Adipocyte (in vitro differentiated cells): ENCODE data around the gene ANKRD18B.
"Not testable (repeated sequence)": the region's sequence is repeated elsewhere in the genome, so short reads cannot be mapped to it uniquely, and the experiment has no call there.

ENCODE experiments used
- DNase-seq: peaks from one replicate; pipeline ENCODE4 v3.0.0-alpha.2; 2015; ENCODE audit warnings: low read depth
- H3K27me3 ChIP-seq: replicated peaks from 2 replicates; pipeline ENCODE4 v1.7.0; 2013; ENCODE audit warnings: mild to moderate bottlenecking, low read length, moderate library complexity; ENCODE audit not compliant: control insufficient read depth, insufficient read depth
- H3K36me3 ChIP-seq: 2 replicates; pipeline ENCODE4 v1.7.0; 2013; ENCODE audit warnings: low read length, mild to moderate bottlenecking, moderate library complexity; ENCODE audit not compliant: control insufficient read depth, insufficient read depth, severe bottlenecking
- H3K4me1 ChIP-seq: 2 replicates; pipeline ENCODE4 v1.7.0; 2013; ENCODE audit warnings: mild to moderate bottlenecking, low read length, moderate library complexity; ENCODE audit not compliant: control insufficient read depth, insufficient read depth
- H3K4me3 ChIP-seq: 2 replicates; pipeline ENCODE4 v1.7.0; 2013; ENCODE audit warnings: mild to moderate bottlenecking, low read length, moderate library complexity
- H3K9ac ChIP-seq: 2 replicates; pipeline ENCODE4 v1.7.0; 2013; ENCODE audit warnings: mild to moderate bottlenecking, low read length, moderate library complexity
- H3K9me3 ChIP-seq: 2 replicates; pipeline ENCODE4 v1.7.0; 2013; ENCODE audit warnings: mild to moderate bottlenecking, low read length, moderate library complexity; ENCODE audit not compliant: control insufficient read depth

ANKRD18B gene

DNA sequence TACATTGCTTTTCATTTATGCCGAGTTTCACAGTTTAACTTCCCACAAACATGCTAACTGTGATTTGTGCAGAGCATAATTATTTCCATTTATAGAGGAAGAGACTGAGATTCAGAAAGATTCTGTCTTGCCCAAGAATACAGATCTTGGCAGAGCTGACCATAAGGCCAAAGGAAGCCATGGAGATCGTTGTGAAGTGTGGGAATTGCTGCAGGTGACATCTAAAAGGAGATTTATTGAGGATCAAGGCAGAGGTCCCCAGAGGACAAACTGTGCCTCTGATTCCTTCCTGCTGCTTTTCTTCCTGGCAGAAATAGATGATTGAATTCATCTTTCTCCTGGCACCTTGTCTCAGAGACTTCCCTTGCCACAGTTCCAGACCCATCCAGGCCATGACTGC, 88.4 kb downstream of the ANKRD18B start:
- not testable (repeated sequence) for H3K4me1 ChIP-seq, H3K4me3 ChIP-seq, H3K9ac ChIP-seq, H3K36me3 ChIP-seq, DNase-seq
- peaks cover 22% of the 10 kb centered on the region for H3K27me3 ChIP-seq
- peaks cover 15% of the 10 kb centered on the region for H3K9me3 ChIP-seq

DNA sequence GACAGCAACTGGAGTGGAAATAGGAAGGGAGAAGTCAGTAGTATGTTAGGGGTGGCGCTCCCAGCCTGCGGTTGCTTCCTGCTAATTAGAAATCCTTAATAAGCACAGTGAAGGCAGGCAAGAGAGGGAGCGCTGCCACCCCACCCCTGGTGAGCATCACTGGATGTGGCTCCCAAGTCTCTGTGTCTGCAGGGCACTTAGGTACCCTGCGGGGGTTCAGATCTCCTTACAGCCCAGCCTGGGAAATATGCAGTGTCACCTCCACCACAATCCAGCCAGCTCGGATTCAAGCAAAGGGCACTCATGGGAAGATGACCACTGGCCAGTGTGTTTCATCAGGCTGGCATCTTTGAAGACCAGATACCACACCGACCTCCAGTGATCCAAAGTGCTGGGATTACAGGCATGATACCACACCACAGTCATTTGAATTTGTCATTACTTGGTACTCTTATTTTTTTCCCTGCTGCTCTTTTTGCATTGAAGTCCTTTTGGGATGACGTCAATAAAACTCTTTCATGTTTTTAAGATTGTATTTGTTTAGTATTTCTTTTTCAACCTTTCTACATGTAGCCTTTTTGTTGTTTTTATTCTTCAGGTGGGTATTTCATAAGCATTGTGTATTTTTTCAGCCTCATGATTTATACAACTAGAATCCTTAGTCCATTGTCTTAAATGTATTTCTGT, 90.1 kb downstream of the ANKRD18B start:
- no peak for DNase-seq
- Histone ChIP-seq H3K36me3 (no peaks in the 10 kb centered on the region), H3K9ac (no peak overlapping the region), H3K4me3 (no peak overlapping the region), H3K9me3 (peaks cover 15% of the 10 kb centered on the region), H3K27me3 (peaks cover 22% of the 10 kb centered on the region), H3K4me1 (no peaks in the 10 kb centered on the region)

- H3K4me3 ChIP-seq, H3K36me3 ChIP-seq, H3K9ac ChIP-seq, DNase-seq, H3K9me3 ChIP-seq: not testable (repeated sequence)
- H3K27me3 ChIP-seq, result peaks cover 17% of the 10 kb centered on the region
- peaks cover 19% of the 10 kb centered on the region for H3K4me1 ChIP-seq
Measured at GRCh38 chr9:33618370-33618769, 94.3 kb downstream of the ANKRD18B start.

GRCh38 chr9:33619666-33620404, 95.8 kb downstream of the ANKRD18B start:
- no peaks in the 10 kb centered on the region for H3K36me3 ChIP-seq
- peak; percentile 96 for DNase-seq

GRCh38 chr9:33620738-33621439, 96.8 kb downstream of the ANKRD18B start:
- no peaks in the 10 kb centered on the region for H3K36me3 ChIP-seq
- no peaks in the 10 kb centered on the region for H3K9me3 ChIP-seq
- DNase-seq, result peak; percentile 86
- H3K4me1 ChIP-seq, result peaks cover 19% of the 10 kb centered on the region
- H3K9ac ChIP-seq, result peak overlapping the region; percentile 50
- peaks cover 3% of the 10 kb centered on the region for H3K27me3 ChIP-seq
- peak overlapping the region; percentile 35 for H3K4me3 ChIP-seq

More at GRCh38 chr9:33619666-33620404, 95.8 kb downstream of the ANKRD18B start:
- Histone ChIP-seq H3K9me3 (no peaks in the 10 kb centered on the region), H3K4me3 (no peak overlapping the region), H3K9ac (no peak overlapping the region), H3K4me1 (peaks cover 19% of the 10 kb centered on the region), H3K27me3 (peaks cover 10% of the 10 kb centered on the region)
